Glomerular endothelial cell (primary cell): ENCODE results near the gene NPHS1. TPM values are rescaled to one million over a fixed set of nuclear protein-coding genes. Genes with fewer than 3 reads are reported as not detected.
"Not testable (repeated sequence)": the region's sequence is repeated elsewhere in the genome, so short reads cannot be mapped to it uniquely, and the experiment has no call there.

ENCODE experiments used
- DNase-seq: peaks from one replicate; pipeline ENCODE4 v3.0.0-alpha.2; 2011; ENCODE audit warnings: low read depth, low spot score; ENCODE audit errors: extremely low read depth
- total RNA-seq: library from RNA; depleted of rRNA; stranded (reverse); fragments of >200 nt; gene quantifications from 2 replicates; pipeline ENCODE4 v1.2.3, GENCODE V29; 2015

NPHS1 gene
- total RNA-seq, 1 donor from 2014 or later = not detected

GRCh38 chr19:35874392-35874930, 22.2 kb upstream of the NPHS1 start:
- no peak for DNase-seq

DNA sequence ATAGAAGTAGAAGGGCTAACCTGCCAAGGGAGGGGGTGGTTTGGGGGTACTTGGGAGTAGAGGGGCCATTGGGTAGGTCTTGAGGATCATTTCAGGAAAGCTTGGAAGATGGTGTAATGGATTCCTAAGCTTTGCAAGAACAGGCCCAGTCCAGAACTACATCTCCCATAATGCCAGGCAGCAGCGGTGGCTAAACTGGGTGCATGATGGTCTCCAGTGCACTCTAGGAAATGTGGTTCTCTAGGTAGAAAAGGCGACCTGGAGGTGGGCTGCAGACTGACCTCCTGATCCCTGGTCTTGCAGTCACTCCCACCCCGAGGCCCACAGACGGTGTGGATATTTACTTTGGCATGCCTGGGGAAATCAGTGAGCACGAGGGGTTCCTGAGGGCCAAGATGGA, 19.9 kb upstream of the NPHS1 start:
- DNase-seq = no peak

DNA sequence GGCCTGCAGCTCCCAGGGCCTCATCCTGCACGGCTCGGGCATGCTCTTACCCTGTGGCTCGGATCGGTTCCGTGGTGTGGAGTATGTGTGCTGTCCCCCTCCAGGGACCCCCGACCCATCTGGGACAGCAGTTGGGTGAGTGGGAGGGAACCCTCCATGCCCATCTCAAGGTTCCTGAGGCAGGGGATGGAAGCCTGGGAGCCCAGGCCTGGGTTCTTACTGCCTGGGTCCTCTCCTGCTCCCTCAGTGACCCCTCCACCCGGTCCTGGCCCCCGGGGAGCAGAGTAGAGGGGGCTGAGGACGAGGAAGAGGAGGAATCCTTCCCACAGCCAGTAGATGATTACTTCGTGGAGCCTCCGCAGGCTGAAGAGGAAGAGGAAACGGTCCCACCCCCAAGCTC, 19.3 kb upstream of the NPHS1 start:
- DNase-seq = no peak

DNA sequence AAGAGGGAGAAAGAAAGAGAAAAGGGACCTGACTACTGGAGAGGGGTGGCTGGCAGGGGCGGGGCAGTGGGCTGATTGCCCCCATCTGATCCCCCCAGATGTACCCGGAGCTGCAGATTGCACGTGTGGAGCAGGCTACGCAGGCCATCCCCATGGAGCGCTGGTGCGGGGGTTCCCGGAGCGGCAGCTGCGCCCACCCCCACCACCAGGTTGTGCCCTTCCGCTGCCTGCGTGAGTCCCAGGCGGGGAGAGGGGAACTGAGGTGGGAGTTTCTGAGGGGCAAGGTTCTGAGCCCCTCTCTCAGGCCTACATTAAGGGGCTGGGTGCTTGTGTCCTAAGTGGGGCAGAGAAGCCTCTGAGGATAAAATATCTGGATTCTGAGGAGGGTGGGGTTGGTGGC, 18.5 kb upstream of the NPHS1 start:
- DNase-seq = no peak

DNA sequence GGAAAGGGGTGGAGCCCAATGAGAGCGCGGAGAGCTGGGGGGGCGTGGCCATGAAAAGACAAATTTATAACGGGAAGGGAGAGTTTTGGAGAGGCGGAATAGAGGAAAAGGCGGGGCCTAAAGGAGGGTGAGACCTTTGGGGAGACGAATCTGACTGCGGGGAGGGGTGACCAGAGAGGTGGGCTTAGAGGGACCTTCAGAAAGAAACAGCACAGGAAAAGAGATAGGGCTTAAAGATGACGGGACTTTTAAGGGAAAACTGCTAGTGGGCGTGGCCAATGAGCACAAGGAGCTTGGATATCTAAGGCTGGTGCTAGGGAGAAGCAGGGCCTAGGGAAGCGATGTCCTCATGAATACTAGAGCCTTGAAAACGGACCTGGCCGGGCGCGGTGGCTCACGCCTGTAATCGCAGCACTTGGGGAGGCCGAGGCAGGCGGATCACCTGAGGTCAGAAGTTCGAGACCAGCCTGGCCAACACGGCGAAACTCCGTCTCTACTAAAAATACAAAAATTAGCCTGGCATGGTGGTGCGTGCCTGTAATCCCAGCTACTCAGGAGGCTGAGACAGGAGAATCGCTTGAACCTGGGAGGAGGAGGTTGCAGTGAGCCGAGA, 17.9 kb upstream of the NPHS1 start:
- DNase-seq = not testable (repeated sequence)

DNA sequence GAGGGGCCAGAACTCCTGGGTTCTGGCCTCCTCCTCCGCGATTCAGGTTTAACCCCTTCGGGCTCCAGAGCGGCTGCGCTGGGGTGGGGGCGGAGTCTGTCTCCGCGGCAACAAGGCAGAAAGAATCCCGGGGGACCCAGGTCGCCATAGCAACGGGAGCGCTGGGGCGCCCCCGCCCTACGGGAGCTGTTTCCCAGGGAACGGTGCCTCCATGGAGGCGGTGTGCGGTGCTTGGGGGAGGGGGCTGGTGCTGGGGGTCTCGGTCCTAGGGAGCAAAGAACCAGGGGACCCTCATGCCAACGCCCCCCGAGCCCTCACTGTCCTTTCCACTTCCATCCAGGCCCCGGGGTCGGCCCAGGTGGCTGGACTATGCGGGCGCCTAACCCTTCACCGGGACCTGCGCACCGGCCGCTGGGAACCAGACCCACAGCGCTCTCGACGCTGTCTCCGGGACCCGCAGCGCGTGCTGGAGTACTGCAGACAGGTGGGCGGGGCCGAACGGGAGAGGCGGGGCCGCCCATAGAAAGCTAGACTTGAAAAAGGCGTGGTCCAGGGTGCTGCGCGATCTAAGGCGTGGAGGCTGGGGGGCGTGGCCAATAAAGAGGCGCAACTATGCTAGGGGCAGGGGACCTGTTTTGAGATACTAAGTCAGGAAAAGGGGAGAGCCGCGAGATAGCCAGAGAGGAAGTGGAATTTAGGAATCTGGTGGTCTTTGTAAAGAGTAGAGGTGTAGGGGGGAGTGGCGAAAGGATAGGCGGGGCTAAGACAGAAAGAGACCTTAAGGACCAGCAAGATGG, 17.2 kb upstream of the NPHS1 start:
- DNase-seq = no peak

DNA sequence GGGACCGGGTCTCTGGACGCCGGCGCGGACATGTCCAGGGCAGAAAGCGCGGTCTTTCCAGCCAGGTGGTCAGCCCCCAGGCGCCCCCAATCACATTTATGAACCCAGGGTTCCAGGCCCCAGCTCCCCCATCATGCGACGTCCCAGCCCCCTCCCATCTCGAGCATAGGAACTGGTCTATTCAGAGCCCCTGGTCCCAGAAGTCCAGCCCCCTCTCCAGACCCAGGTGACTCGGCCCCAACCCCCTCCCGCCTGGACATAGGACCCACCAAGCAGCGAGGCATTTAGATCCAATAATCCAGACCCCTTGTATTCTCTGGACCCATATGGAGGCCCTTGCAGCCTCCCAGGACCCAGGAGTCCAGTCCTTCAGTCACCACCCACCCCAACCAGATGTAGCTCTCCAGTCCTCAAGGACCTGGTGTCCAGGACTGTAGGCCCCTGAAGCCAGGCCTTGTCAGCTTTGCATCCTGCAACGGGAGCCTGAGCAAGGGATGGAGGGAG, 16.6 kb upstream of the NPHS1 start:
- DNase-seq = no peak

- DNase-seq = no peak
Measured at GRCh38 chr19:35868172-35868822, 16.0 kb upstream of the NPHS1 start, which contains the start of gene APLP1. TSS of gene APLP1 (plus strand) at chr19:35868574. CDS start at chr19:35868637, 63 bp downstream.

GRCh38 chr19:35863018-35863417, 10.7 kb upstream of the NPHS1 start:
- no peak for DNase-seq

DNA sequence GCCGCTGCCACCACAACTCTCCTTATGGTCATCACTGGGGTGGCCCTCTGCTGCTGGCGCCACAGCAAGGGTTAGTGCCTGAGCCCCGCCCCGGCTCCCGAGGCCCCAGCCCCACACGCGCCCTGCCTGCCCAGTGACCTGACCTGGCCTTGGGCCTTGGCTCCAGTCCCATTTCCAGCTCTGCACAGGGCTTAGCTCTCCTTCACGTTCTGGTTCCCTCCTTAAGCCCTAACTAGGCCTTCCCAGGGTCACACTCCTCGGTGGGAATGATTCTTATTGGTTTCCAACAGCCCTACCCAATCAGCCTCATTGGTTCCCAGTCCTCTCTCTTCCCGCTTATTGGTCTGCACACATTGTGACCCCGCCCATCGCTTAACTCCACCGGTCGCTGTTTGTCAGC, 10.2 kb upstream of the NPHS1 start:
- DNase-seq = no peak

GRCh38 chr19:35861640-35862160, 9.4 kb upstream of the NPHS1 start:
- DNase-seq = no peak

- DNase-seq = no peak
Measured at GRCh38 chr19:35860818-35861639, 8.7 kb upstream of the NPHS1 start.

- DNase-seq = no peak
Measured at GRCh38 chr19:35860436-35860817, 8.1 kb upstream of the NPHS1 start.

GRCh38 chr19:35859414-35859813, 7.1 kb upstream of the NPHS1 start:
- DNase-seq = no peak

DNA sequence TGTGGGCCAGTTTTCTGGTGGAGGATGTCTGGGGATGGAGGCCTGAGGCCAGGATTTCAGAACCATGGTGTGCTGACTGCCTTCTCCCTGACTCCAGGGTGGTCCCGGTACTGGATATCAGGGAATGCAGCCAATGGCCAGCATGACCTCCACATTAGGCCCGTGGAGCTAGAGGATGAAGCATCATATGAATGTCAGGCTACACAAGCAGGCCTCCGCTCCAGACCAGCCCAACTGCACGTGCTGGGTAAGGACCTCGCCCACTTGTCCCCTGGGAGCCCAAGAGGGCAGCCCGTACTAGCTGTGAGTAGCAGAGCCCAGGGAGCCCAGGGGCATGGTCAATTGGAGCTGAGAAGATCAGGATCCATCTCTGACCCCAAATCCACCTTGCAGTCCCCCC, 6.0 kb upstream of the NPHS1 start:
- DNase-seq = no peak

DNA sequence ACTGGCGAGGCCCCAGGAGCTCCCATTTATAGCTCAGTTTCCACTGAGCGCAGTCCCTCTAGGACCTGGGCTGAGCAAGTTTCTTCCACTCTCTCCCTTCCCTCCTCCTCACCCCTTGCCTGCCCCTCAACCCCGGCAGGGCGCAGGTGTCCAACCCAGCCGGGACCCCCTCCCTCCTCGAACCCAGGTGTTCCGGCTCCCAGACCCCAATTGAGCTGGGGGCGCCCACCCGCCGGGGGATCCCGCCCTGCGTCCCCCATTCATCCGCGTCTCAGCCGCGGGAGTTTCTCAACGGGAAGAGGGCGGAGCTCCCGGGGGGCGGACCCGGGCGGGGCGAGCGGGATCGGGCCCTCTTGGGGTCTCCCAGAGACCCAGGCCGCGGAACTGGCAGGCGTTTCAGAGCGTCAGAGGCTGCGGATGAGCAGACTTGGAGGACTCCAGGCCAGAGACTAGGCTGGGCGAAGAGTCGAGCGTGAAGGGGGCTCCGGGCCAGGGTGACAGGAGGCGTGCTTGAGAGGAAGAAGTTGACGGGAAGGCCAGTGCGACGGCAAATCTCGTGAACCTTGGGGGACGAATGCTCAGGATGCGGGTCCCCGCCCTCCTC, 4.3 kb upstream of the NPHS1 start, which contains the start of gene KIRREL2:
Gene KIRREL2, plus strand, starts transcription at position 366 of the 604 bp plus-strand sequence. Its CDS starts 209 bp downstream, at position 575.
- no peak for DNase-seq

GRCh38 chr19:35853038-35853756, 893 bp upstream of the NPHS1 start:
- DNase-seq = no peak

DNA sequence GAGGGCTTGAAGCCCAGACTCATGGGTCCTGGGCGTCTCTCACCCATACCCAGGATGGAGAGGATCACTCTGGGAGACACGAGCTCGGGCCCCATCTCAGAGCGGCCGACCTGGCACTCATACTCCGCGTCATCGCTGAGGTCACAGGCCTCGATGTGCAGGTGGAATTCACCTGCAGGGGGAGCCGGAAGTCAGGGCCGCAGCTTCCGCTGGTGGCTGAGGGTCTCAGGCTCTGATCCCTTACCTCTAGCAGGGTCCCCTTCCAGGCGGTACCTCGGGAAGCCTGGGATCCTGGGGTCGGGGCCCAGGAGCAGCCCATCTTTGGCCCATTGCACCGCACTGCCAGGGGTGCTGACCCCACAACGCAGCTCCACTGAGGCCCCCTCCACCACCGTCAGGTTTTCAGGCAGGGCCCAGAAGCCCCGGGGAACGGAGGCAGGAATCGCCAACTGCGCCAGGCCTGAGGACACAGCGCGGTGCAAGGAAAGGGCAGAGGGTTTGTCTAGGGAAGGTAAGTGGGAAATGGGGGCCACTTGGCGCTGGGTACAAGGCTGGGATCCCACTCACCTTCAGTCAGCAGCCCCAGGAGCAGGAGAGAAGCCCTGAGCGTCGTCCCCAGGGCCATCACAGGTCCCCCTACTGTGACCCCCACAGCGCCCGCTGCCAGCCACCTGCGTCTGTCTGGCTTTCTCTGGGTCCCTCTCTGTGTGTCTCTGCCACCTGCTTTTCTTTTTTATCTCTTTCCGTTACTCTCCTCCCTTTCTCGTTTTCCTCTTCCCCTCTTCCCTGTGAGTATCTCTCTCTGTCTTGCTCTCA, 883 bp downstream of the NPHS1 start:
- no peak for DNase-seq
